ENCODE data around the gene PARVA.
"Not testable (repeated sequence)": the region's sequence is repeated elsewhere in the genome, so short reads cannot be mapped to it uniquely, and the experiment has no call there.

Gene PARVA

DNA sequence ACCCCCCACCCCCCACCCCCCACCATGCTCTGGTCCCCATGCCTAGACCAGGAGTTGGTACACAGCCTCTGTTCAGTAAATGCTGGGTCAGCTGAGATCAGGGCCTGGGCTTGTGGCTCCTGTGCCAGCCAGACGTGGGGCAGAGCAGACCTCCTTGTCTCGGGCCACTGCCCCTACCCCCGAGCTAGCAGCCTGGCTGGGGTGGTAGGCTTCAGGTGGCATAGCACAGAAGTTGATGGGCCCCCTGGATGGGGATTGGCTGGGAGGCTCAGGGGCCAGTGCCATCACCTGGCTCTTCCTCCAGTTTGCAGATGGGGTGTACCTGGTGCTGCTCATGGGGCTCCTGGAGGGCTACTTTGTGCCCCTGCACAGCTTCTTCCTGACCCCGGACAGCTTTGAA is 139.9 kb downstream of the PARVA start:
- no peak for DNase-seq (ENCODE audit: low spot score)
- TF ChIP-seq, protein P1, sequence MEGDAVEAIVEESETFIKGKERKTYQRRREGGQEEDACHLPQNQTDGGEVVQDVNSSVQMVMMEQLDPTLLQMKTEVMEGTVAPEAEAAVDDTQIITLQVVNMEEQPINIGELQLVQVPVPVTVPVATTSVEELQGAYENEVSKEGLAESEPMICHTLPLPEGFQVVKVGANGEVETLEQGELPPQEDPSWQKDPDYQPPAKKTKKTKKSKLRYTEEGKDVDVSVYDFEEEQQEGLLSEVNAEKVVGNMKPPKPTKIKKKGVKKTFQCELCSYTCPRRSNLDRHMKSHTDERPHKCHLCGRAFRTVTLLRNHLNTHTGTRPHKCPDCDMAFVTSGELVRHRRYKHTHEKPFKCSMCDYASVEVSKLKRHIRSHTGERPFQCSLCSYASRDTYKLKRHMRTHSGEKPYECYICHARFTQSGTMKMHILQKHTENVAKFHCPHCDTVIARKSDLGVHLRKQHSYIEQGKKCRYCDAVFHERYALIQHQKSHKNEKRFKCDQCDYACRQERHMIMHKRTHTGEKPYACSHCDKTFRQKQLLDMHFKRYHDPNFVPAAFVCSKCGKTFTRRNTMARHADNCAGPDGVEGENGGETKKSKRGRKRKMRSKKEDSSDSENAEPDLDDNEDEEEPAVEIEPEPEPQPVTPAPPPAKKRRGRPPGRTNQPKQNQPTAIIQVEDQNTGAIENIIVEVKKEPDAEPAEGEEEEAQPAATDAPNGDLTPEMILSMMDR (IDR thresholded peaks at IDR 0.05; ENCODE audit: extremely low read depth, insufficient read depth, missing control alignments) = no peak
- in situ Hi-C loops (cut with MboI; ENCODE audit: low pct_unique_long_range_greater_than_20kb, low sequenced_read_pairs, unreplicated experiment) = no loop called here

- TF ChIP-seq, protein P1 (IDR thresholded peaks at IDR 0.05; ENCODE audit: extremely low read depth, insufficient read depth, missing control alignments) = no peak
- in situ Hi-C loops (cut with MboI; ENCODE audit: low pct_unique_long_range_greater_than_20kb, low sequenced_read_pairs, unreplicated experiment) = no loop called here
- no peak for DNase-seq (ENCODE audit: low spot score)
Measured at GRCh38 chr11:12517741-12518140, 140.4 kb downstream of the PARVA start.

GRCh38 chr11:12518606-12519385 is 141.4 kb downstream of the PARVA start:
- in situ Hi-C loops (cut with MboI; ENCODE audit: low pct_unique_long_range_greater_than_20kb, low sequenced_read_pairs, unreplicated experiment) = no loop called here
- no peak for DNase-seq (ENCODE audit: low spot score)
- TF ChIP-seq, protein P1 (IDR thresholded peaks at IDR 0.05; ENCODE audit: extremely low read depth, insufficient read depth, missing control alignments) = no peak

- DNase-seq (ENCODE audit: low spot score) = no peak
- in situ Hi-C loops (cut with MboI; ENCODE audit: low pct_unique_long_range_greater_than_20kb, low sequenced_read_pairs, unreplicated experiment) = no loop called here
- TF ChIP-seq, protein P1 (IDR thresholded peaks at IDR 0.05; ENCODE audit: extremely low read depth, insufficient read depth, missing control alignments) = no peak
Measured at GRCh38 chr11:12520054-12520453, 142.7 kb downstream of the PARVA start.

DNA sequence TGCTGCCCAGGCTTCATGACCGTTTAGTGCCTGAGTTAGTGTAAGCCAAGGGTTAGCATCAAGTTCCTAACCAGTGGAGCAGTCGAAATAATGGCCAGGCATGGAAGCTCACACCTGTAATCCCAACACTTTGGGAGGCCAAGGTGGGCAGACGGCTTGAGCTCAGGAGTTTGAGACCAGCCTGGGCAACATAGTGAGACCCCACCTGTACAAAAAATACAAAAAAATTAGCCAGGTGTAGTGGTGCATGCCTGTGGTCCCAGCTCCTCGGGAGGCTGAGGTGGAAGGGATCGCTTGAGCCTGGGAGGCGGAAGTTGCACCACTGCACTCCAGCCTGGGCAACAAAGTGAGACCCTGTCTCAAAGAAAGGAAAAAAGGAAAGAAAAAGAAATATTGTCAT is 143.2 kb downstream of the PARVA start:
- DNase-seq (ENCODE audit: low spot score); in situ Hi-C loops (cut with MboI; ENCODE audit: low pct_unique_long_range_greater_than_20kb, low sequenced_read_pairs, unreplicated experiment): not testable (repeated sequence)

- in situ Hi-C loops (cut with MboI; ENCODE audit: low pct_unique_long_range_greater_than_20kb, low sequenced_read_pairs, unreplicated experiment) = no loop called here
- no peak for DNase-seq (ENCODE audit: low spot score)
- TF ChIP-seq, protein P1 (IDR thresholded peaks at IDR 0.05; ENCODE audit: extremely low read depth, insufficient read depth, missing control alignments) = no peak
Measured at GRCh38 chr11:12523180-12523924, 146.0 kb downstream of the PARVA start.

GRCh38 chr11:12524865-12525264 is 147.5 kb downstream of the PARVA start:
- in situ Hi-C loops (cut with MboI; ENCODE audit: low pct_unique_long_range_greater_than_20kb, low sequenced_read_pairs, unreplicated experiment) = no loop called here
- DNase-seq (ENCODE audit: low spot score) = no peak
- TF ChIP-seq, protein P1 (IDR thresholded peaks at IDR 0.05; ENCODE audit: extremely low read depth, insufficient read depth, missing control alignments) = no peak
